AG04449 (cell line): ENCODE data around the gene ARHGAP22.

Source experiments
- CTCF ChIA-PET: fragments of 350-600 bp; formaldehyde crosslinking; extraction: SDS; loops from one replicate; lab custom pipeline; 2021; ENCODE audit warnings: antibody characterized with exemption; lab: Yijun Ruan, JAX
- POLR2A ChIA-PET: fragments of 400-600, 350-600 bp; formaldehyde crosslinking; extraction: SDS; loops from one replicate; lab custom pipeline; 2020; ENCODE audit warnings: antibody characterized with exemption, inconsistent platforms; lab: Yijun Ruan, JAX
- DNase-seq: peaks from one replicate; pipeline ENCODE4 v3.0.0-alpha.2; 2010; ENCODE audit warnings: low read depth, low spot score
- H3K4me3 ChIP-seq: 2 replicates; pipeline ENCODE4 v1.5.1; 2011; ENCODE audit warnings: low read depth, mild to moderate bottlenecking, control low read depth, low read length
- TF ChIP-seq, protein P1 (sequence below): IDR thresholded peaks from one replicate; pipeline ENCODE4 v1.5.1; 2011; ENCODE audit warnings: mild to moderate bottlenecking, moderate library complexity, low read length, control low read depth, inconsistent platforms; ENCODE audit not compliant: insufficient read depth; ENCODE audit errors: missing control alignments

Gene ARHGAP22

DNA sequence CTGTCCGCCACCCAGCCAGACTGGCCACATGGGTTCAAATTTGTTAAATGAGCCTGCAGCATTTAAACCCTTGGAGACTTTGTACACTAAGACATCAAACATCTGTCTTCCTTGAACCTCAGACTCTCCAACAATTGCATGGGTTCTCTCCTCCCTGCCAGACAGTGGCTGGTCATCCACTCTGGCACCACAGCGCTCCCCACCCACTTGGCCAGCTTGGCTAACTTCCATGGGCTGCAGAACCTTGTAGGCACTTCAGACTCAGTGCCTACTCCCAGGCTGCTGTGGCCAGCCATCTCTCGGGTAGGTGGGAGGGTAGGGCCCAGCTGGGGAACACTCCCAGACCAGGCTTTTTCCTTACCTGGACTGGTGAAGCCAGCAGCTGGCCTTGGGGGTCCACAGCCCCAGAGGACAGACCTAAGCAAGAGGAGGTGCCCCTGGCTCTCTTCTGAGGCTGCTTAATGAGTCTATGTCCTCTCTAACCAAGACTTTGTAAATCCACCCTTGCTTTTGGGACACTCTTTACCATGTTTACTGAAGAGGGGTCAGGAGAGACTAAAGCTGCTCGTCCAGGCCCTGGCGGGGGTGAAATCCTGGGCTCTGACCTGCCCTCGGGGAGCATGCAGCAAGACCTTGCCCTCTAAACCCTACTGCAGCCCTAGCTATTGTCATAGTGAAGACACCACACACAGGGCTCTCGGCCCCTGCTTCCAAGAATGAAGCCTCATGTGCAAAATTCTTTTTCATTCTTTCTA lies 82.7 kb downstream of the ARHGAP22 start:
- H3K4me3 ChIP-seq: no peak overlapping the region
- ChIA-PET POLR2A (no interaction called here), CTCF (interaction anchor here (1.1 to 6.8 kb wide), 13 partner anchors 9 to 159 kb away, joined by 3 to 107 read pairs (median 5); no protein-coding TSS in a partner anchor)
- TF ChIP-seq, protein P1, sequence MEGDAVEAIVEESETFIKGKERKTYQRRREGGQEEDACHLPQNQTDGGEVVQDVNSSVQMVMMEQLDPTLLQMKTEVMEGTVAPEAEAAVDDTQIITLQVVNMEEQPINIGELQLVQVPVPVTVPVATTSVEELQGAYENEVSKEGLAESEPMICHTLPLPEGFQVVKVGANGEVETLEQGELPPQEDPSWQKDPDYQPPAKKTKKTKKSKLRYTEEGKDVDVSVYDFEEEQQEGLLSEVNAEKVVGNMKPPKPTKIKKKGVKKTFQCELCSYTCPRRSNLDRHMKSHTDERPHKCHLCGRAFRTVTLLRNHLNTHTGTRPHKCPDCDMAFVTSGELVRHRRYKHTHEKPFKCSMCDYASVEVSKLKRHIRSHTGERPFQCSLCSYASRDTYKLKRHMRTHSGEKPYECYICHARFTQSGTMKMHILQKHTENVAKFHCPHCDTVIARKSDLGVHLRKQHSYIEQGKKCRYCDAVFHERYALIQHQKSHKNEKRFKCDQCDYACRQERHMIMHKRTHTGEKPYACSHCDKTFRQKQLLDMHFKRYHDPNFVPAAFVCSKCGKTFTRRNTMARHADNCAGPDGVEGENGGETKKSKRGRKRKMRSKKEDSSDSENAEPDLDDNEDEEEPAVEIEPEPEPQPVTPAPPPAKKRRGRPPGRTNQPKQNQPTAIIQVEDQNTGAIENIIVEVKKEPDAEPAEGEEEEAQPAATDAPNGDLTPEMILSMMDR: no peak
- DNase-seq: no peak

DNA sequence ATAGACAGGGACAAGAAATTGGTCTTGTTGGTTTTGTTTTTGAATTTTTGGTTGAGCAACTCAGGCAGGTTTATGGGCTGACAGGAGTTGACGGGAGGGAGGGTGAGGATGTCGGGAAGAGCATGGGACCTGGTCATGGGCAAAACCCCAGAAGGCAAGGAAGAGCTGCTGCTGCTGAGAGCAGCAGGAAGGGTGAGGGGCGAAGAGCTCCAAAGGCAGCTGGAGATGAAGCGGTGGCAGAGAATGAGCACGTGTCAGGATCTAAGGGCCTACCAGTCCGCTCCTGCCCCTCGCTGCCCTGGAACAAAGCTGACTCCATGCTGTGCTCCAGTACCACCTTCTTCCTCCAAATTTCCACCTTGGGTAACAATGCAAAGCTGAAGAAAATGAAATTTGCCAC lies 84.3 kb downstream of the ARHGAP22 start:
- TF ChIP-seq, protein P1: no peak
- H3K4me3 ChIP-seq: no peak overlapping the region
- CTCF ChIA-PET: interaction anchor here (0.7 to 6.8 kb wide), 8 partner anchors 9 to 212 kb away, joined by 3 to 107 read pairs (median 4); no protein-coding TSS in a partner anchor
- POLR2A ChIA-PET: no interaction called here
- no peak for DNase-seq

DNA sequence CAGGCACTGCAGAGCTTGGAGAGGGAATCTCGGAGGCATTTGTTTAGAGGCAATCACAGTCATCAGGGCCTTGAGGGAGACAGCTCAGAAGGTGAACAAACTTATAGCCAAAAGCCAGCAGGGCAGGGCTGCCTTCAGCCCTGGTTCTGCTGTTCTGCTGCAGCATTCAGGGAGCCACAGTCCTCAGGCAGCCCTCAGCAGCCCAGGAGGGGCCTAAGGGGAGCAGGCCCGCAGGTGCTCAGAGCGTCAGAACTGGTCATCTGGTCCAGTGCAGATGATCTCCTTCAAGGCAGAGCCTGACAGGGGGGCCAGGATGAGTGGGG lies 84.7 kb downstream of the ARHGAP22 start:
- no peak for DNase-seq
- TF ChIP-seq, protein P1: no peak
- H3K4me3 ChIP-seq: no peak overlapping the region
- POLR2A ChIA-PET: no interaction called here
- CTCF ChIA-PET: interaction anchor here (3.0 to 6.8 kb wide), 2 partner anchors 14 to 137 kb away, joined by 14 to 107 read pairs; no protein-coding TSS in a partner anchor

DNA sequence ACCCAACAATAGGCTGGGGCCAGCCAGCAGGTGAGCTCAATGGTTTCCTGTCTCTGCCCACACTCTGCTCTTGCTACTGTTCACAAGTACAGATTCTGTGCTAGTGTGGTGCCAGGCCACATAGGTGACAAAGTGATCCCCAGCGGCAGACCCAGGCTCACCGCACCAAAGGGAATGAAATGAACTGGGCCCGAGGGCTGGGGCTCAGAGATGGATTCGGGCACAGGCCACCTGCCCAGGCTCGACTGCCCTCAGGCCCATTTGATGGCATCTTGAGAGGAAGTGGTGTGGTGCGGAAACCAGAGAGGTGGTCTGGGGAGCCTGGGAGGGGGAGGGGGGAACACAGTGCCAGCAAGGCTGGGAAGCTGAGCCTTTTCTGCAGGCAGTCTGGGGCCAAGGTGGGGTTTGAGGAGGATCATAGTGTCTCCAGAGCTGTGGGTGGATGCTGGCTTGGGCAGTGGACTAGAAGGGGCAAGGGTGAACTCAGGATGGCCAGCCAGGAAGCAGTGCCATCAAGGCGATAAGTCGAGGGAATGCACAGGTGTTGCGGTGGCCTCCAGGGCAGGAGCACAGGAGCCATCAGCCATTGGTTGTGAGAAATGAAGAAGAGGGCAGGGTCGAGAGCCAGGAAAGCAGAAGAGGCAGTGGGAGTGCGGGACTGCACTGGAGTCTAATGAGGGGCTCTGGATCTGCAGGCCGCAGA lies 85.2 kb downstream of the ARHGAP22 start:
- ChIA-PET CTCF (interaction anchor here (3.0 kb wide), 1 partner anchor 13 kb away, joined by 14 read pairs; no protein-coding TSS in a partner anchor), POLR2A (no interaction called here)
- DNase-seq: no peak
- no peak overlapping the region for H3K4me3 ChIP-seq
- TF ChIP-seq, protein P1: no peak

DNA sequence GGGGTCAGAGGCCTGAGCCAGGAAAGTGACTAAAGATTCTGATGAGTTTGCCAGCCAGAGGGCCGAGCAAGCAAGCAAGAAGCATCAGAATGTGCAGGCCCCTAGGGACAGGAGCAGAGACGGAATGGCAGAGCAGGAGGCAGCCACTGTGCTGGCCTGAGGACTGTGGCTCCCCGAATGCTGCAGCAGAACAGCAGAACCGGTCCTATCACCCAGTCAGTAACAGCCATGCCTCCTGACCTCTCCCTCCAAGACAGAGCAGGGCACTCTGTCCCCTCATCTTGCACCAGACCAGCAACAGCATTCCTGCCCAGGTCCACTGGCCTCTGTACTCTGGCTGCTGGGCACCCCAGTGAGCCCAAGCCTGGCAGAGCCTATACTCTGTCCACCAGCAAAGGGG lies 85.9 kb downstream of the ARHGAP22 start:
- H3K4me3 ChIP-seq: no peak overlapping the region
- ChIA-PET POLR2A (no interaction called here), CTCF (interaction anchor here (0.8 to 3.0 kb wide), 3 partner anchors 12 to 155 kb away, joined by 3 to 14 read pairs (median 7); no protein-coding TSS in a partner anchor)
- TF ChIP-seq, protein P1: no peak
- DNase-seq: no peak
